HG03571 (cell line): ENCODE measurements around the gene EZH2.

Source experiments
- ATAC-seq: cut with Tn5 transposase; IDR thresholded peaks from one replicate; pipeline ENCODE4 v1.9.1; 2021; ENCODE audit not compliant: unreplicated experiment

EZH2 gene

GRCh38 chr7:148884049-148884298 is at the start of gene EZH2:
Gene EZH2, minus strand, starts transcription at chr7:148884291. Its CDS starts 36,993 bp downstream, at chr7:148847298.
- peak; percentile 25 for ATAC-seq

GRCh38 chr7:148931470-148931869 is 47.4 kb upstream of the EZH2 start:
- no peak for ATAC-seq

- ATAC-seq, result no peak
These were observed 46.2 kb upstream of the EZH2 start for GRCh38 chr7:148930335-148930734.

GRCh38 chr7:148929176-148929575 is 45.1 kb upstream of the EZH2 start:
- ATAC-seq, result no peak

GRCh38 chr7:148927123-148928045 is 43.3 kb upstream of the EZH2 start:
- ATAC-seq, result no peak

GRCh38 chr7:148925836-148926235 is 41.7 kb upstream of the EZH2 start:
- no peak for ATAC-seq

GRCh38 chr7:148924011-148924410 is 39.9 kb upstream of the EZH2 start:
- ATAC-seq, result no peak

GRCh38 chr7:148921806-148922205 is 37.7 kb upstream of the EZH2 start:
- ATAC-seq, result no peak

- no peak for ATAC-seq
These were observed 37.1 kb upstream of the EZH2 start for GRCh38 chr7:148921189-148921588.

- no peak for ATAC-seq
These were observed 35.8 kb upstream of the EZH2 start for GRCh38 chr7:148919859-148920258.

GRCh38 chr7:148918058-148918596 is 34.0 kb upstream of the EZH2 start:
- ATAC-seq, result no peak

GRCh38 chr7:148916186-148916585 is 32.1 kb upstream of the EZH2 start:
- no peak for ATAC-seq

- ATAC-seq, result no peak
These were observed 31.1 kb upstream of the EZH2 start for GRCh38 chr7:148915211-148915610.

GRCh38 chr7:148914208-148914777 is 30.2 kb upstream of the EZH2 start:
- peak; percentile 37 for ATAC-seq

- peak; percentile 48 for ATAC-seq
These were observed 28.9 kb upstream of the EZH2 start for GRCh38 chr7:148912758-148913541.

GRCh38 chr7:148912151-148912550 is 28.1 kb upstream of the EZH2 start:
- no peak for ATAC-seq

- no peak for ATAC-seq
These were observed 27.5 kb upstream of the EZH2 start for GRCh38 chr7:148911626-148912025.

GRCh38 chr7:148909568-148909967 is 25.5 kb upstream of the EZH2 start:
- ATAC-seq, result no peak

- no peak for ATAC-seq
These were observed 22.8 kb upstream of the EZH2 start for GRCh38 chr7:148906707-148907498.

GRCh38 chr7:148905093-148905666 is 21.1 kb upstream of the EZH2 start:
- ATAC-seq, result no peak
